GM12892 (cell line): ENCODE measurements around the gene CRYBG2.

Experiments used
- POLR2A ChIP-seq: IDR thresholded peaks from 2 replicates; pipeline ENCODE4 v1.6.1; 2011; ENCODE audit warnings: low read depth, low read length, control low read depth
- POLR2AphosphoS5 ChIP-seq: IDR thresholded peaks from 2 replicates; pipeline ENCODE4 v1.6.1; 2011; ENCODE audit warnings: low read depth, low read length, control low read depth
- TAF1 ChIP-seq: IDR thresholded peaks from 2 replicates; pipeline ENCODE4 v1.6.1; 2011; ENCODE audit warnings: low read depth, mild to moderate bottlenecking, control low read depth, low read length, borderline replicate concordance

DNA sequence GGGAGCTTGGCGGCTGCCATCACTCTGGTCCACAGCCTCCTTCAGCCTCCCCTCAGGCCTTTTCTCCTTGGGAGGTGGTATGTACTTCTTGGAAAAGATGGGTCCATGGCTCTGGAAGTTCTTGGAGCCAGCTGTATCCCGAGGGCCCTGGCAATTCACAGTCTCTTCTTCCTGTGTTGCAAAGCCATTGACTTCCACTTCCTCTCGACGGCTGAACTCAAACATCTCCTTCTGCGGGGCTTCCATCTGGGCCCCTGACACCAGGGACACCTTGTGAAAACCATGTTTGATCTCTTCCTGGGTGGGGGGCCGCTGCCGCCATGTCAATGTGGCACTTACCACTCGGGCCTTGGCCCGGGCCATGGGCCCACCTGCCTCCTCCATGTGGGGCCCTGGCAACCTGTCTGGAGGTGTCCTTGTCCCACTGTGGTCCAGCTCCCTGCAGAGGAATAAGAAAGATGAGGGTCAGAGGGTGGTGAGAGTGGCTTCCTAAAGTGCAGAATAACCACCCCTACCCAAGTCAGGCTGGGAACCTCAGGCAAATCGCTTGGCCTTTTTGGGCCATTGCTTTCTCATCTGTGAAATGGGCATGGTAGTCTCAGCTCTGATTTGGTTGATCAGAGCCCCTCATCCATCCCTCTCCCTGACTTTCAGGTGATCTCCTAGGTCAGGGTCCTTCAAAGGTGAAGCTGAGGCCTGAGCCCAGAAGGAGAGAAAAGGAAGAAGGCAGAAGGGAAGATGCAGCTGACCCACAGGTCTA, 7.5 kb downstream of the CRYBG2 start:
- no peak for TF ChIP-seq POLR2A
- no peak for TF ChIP-seq POLR2AphosphoS5
- TF ChIP-seq TAF1 = no peak
